H1 (cell line): ENCODE measurements around the gene ACTN4. TPM values are rescaled to one million over a fixed set of nuclear protein-coding genes. Genes with fewer than 3 reads are reported as not detected.

ENCODE experiments used
- CTCF ChIA-PET: fragments of 300-600 bp; sonication (Branson Sonifier 250); formaldehyde crosslinking; loops from one replicate; lab custom pipeline; 2021; ENCODE audit not compliant: partially characterized antibody; lab: Charles Lee
- POLR2A ChIA-PET: fragments of 300-600 bp; sonication (Branson Sonifier 250); formaldehyde crosslinking; loops from one replicate; lab custom pipeline; 2021; ENCODE audit warnings: inconsistent platforms; ENCODE audit not compliant: partially characterized antibody; lab: Charles Lee
- DNase-seq, 2 experiments: peaks; one replicate each; pipeline versions ENCODE4 v3.0.0 to v3.0.0-alpha.2; 2010 to 2022; ENCODE audit warnings: low spot score in 2 of 2, low read depth in 1 of 2, mixed read lengths in 1 of 2
- FAIRE-seq: peaks from 2 replicates; lab custom pipeline; 2011; peaks lifted over from hg19 to GRCh38; lab: Jason Lieb, UNC
- H2AFZ ChIP-seq: 2 replicates; pipeline ENCODE4 v1.8.1; 2012; ENCODE audit warnings: low read length, inconsistent platforms
- H2AK5ac ChIP-seq: 2 replicates; pipeline ENCODE4 v1.6.1; 2013; ENCODE audit warnings: low read depth, low read length
- H2BK120ac ChIP-seq: replicated peaks from 2 replicates; pipeline ENCODE3; 2013; ENCODE audit warnings: low read depth, low read length, inconsistent platforms
- H2BK12ac ChIP-seq: 2 replicates; pipeline ENCODE4 v1.6.1; 2013; ENCODE audit warnings: low read depth, low read length
- H2BK15ac ChIP-seq: 2 replicates; pipeline ENCODE4 v1.6.1; 2013; ENCODE audit warnings: low read length
- H2BK20ac ChIP-seq: 2 replicates; pipeline ENCODE4 v1.6.1; 2013; ENCODE audit warnings: low read length
- H2BK5ac ChIP-seq: 2 replicates; pipeline ENCODE4 v1.6.1; 2013; ENCODE audit warnings: low read depth, low read length
- H3K14ac ChIP-seq: 2 replicates; pipeline ENCODE4 v1.6.1; 2013; ENCODE audit warnings: inconsistent platforms; ENCODE audit not compliant: insufficient read length
- H3K18ac ChIP-seq: 2 replicates; pipeline ENCODE4 v1.6.1; 2013; ENCODE audit warnings: low read length; ENCODE audit errors: extremely low read depth
- H3K23ac ChIP-seq: 2 replicates; pipeline ENCODE4 v1.6.1; 2013; ENCODE audit warnings: inconsistent platforms; ENCODE audit not compliant: insufficient read length
- H3K23me2 ChIP-seq: 2 replicates; pipeline ENCODE4 v1.6.1; 2013; ENCODE audit warnings: low read depth, low read length
- H3K27ac ChIP-seq: 2 replicates; pipeline ENCODE4 v1.6.1; 2011; ENCODE audit warnings: low read depth, low read length, inconsistent platforms
- H3K27me3 ChIP-seq, 4 experiments: replicated peaks in 1 of 4; 1 replicate in 1 of 4; 2 replicates in 3 of 4; pipeline versions ENCODE4 v1.6.1 to v1.8.1; 2011 to 2013; ENCODE audit warnings: low read length in 3 of 4, mild to moderate bottlenecking in 3 of 4, inconsistent platforms in 2 of 4, mixed read lengths in 2 of 4, moderate library complexity in 1 of 4; ENCODE audit not compliant: control insufficient read depth in 3 of 4, insufficient read depth in 3 of 4; ENCODE audit errors: extremely low read depth in 1 of 4
- H3K36me3 ChIP-seq, 4 experiments: 2 replicates each; pipeline versions ENCODE4 v1.6.1 to v1.8.1; 2011 to 2013; ENCODE audit warnings: mild to moderate bottlenecking in 4 of 4, low read length in 3 of 4, moderate library complexity in 2 of 4, control low read depth in 1 of 4, inconsistent platforms in 1 of 4; ENCODE audit not compliant: insufficient read depth in 4 of 4, control insufficient read depth in 2 of 4
- H3K4ac ChIP-seq: replicated peaks from 2 replicates; pipeline ENCODE3; 2013; ENCODE audit warnings: low read length, low read depth, mixed read lengths, inconsistent platforms; ENCODE audit not compliant: insufficient read length
- H3K4me1 ChIP-seq, 4 experiments: replicated peaks in 1 of 4; 1 replicate in 1 of 4; 2 replicates in 3 of 4; pipeline versions ENCODE4 v1.6.1 to v1.8.1; 2011 to 2013; ENCODE audit warnings: low read length in 3 of 4, inconsistent platforms in 2 of 4, mixed read lengths in 1 of 4; ENCODE audit not compliant: insufficient read depth in 4 of 4, control insufficient read depth in 3 of 4
- H3K4me2 ChIP-seq, 2 experiments: 2 replicates each; pipeline versions ENCODE4 v1.6.1 to v1.8.1; 2011 to 2013; ENCODE audit warnings: low read depth in 2 of 2, low read length in 2 of 2, control low read depth in 1 of 2, inconsistent platforms in 1 of 2, mild to moderate bottlenecking in 1 of 2; ENCODE audit not compliant: insufficient read depth in 1 of 2
- H3K4me3 ChIP-seq, 4 experiments: fragments of 200-600, 300-600 bp in 1 of 4; sonication (generic), shearing (Covaris generic), sonication (Bioruptor Twin) in 1 of 4; 2 replicates each; pipeline versions ENCODE4 v1.5.1 to v1.8.1; 2011 to 2016; ENCODE audit warnings: low read length in 4 of 4, low read depth in 3 of 4, control low read depth in 2 of 4, inconsistent platforms in 2 of 4, mild to moderate bottlenecking in 2 of 4, mixed read lengths in 1 of 4, moderate library complexity in 1 of 4; ENCODE audit not compliant: insufficient read depth in 2 of 4; ENCODE audit errors: extremely low read depth in 1 of 4
- H3K56ac ChIP-seq: replicated peaks from 2 replicates; pipeline ENCODE3; 2013; ENCODE audit warnings: low read depth, mild to moderate bottlenecking, mixed read lengths, low read length, inconsistent platforms; ENCODE audit not compliant: insufficient read length
- H3K79me1 ChIP-seq: 2 replicates; pipeline ENCODE4 v1.6.1; 2013; ENCODE audit warnings: low read depth, low read length, control low read depth
- H3K79me2 ChIP-seq, 2 experiments: 2 replicates each; pipeline versions ENCODE4 v1.6.1 to v1.8.1; 2012 to 2013; ENCODE audit warnings: low read length in 2 of 2, mild to moderate bottlenecking in 2 of 2, inconsistent platforms in 1 of 2; ENCODE audit not compliant: insufficient read depth in 2 of 2, control insufficient read depth in 1 of 2
- H3K9ac ChIP-seq, 4 experiments: replicated peaks in 1 of 4; 1 replicate in 1 of 4; 2 replicates in 3 of 4; pipeline versions ENCODE4 v1.6.1 to v1.8.1; 2011 to 2013; ENCODE audit warnings: low read depth in 3 of 4, low read length in 3 of 4, control low read depth in 2 of 4, mild to moderate bottlenecking in 2 of 4, moderate library complexity in 2 of 4, inconsistent platforms in 1 of 4; ENCODE audit errors: extremely low read depth in 1 of 4
- H3K9me3 ChIP-seq, 2 experiments: 2 replicates each; pipeline versions ENCODE4 v1.6.1 to v1.8.1; 2012 to 2013; ENCODE audit warnings: mild to moderate bottlenecking in 2 of 2, moderate library complexity in 2 of 2, control low read depth in 1 of 2, inconsistent platforms in 1 of 2, low read depth in 1 of 2, low read length in 1 of 2, mixed read lengths in 1 of 2; ENCODE audit not compliant: insufficient read depth in 2 of 2
- H4K20me1 ChIP-seq, 2 experiments: replicated peaks in 1 of 2; 2 replicates each; pipeline versions ENCODE3 to v1.8.1; 2011 to 2013; ENCODE audit warnings: inconsistent platforms in 2 of 2, low read length in 2 of 2, mild to moderate bottlenecking in 1 of 2; ENCODE audit not compliant: insufficient read depth in 2 of 2, control insufficient read depth in 1 of 2
- H4K5ac ChIP-seq: 2 replicates; pipeline ENCODE4 v1.6.1; 2013; ENCODE audit warnings: low read length, low read depth, mixed read lengths, inconsistent platforms; ENCODE audit not compliant: insufficient read length
- H4K8ac ChIP-seq: 2 replicates; pipeline ENCODE4 v1.8.0; 2013; ENCODE audit warnings: mild to moderate bottlenecking, moderate library complexity, low read length, inconsistent platforms; ENCODE audit not compliant: insufficient read depth; ENCODE audit errors: extremely low read depth
- H4K91ac ChIP-seq: replicated peaks from 2 replicates; pipeline ENCODE3; 2013; ENCODE audit warnings: low read length, mixed read lengths, inconsistent platforms; ENCODE audit not compliant: insufficient read length
- CBX8 ChIP-seq: fragments of 300-800, 300-1000 bp; sonication (generic); IDR thresholded peaks from 2 replicates; pipeline ENCODE4 v1.7.1; 2016; ENCODE audit warnings: low read depth, low read length, borderline replicate concordance
- HDAC6 ChIP-seq: IDR thresholded peaks from one replicate; pipeline ENCODE4 v1.7.1; 2012; ENCODE audit warnings: low read depth, mild to moderate bottlenecking, inconsistent platforms, low read length, moderate library complexity
- WGBS, 2 experiments: shearing (Covaris generic) in 1 of 2; methylation state at CpG; one replicate each; pipeline versions ENCODE4 v1.1.6 to v1.1.7; 2013 to 2015; ENCODE audit warnings: low lambda C conversion rate in 2 of 2, mixed read lengths in 2 of 2, inconsistent platforms in 1 of 2, low coverage in 1 of 2, missing lambda C conversion rate in 1 of 2; ENCODE audit not compliant: insufficient replicate concordance in 2 of 2, insufficient coverage in 1 of 2, insufficient read length in 1 of 2; ENCODE audit errors: extremely low coverage in 1 of 2, missing lambda C conversion rate in 1 of 2; 5-methylcytosine and 5-hydroxymethylcytosine counted together
- polyA plus RNA-seq, 7 experiments: library from polyadenylated mRNA; depleted of rRNA in 3 of 7; stranded (reverse) in 5 of 7; unstranded in 2 of 7; fragments of >200 nt in 5 of 7; fragments of 200-250 nt in 2 of 7; gene quantifications; 1 replicate in 5 of 7; 2 replicates in 1 of 7; 4 replicates in 1 of 7; pipeline versions ENCODE4 v1.2.1 to v1.2.3, GENCODE V29; 2011 to 2013; ENCODE audit warnings: missing spikeins in 2 of 7, mixed read lengths in 2 of 7
- total RNA-seq: library from RNA; stranded (reverse); fragmentation: NEBNext Ultra II Directional; extraction: Animal tissue kit (Norgen Biotek cat#: 25700); gene quantifications from 2 replicates; pipeline ENCODE4 v1.2.1, GENCODE V29; 2021

ACTN4 gene
- total and polyA plus RNA-seq, 2 of the 8 experiments (the other 6 are each of a cell fraction or from before 2014, with no cell fraction given) = 211 to 520 TPM

GRCh38 chr19:38719761-38720558 is 72.5 kb downstream of the ACTN4 start:
- POLR2A ChIA-PET = interaction anchor here (0.5 to 1.9 kb wide), 13 partner anchors 8 to 163 kb away, joined by 3 to 8 read pairs (median 4); partner anchors contain the start of genes ACTN4 and HNRNPL
- Histone ChIP-seq H3K79me2 (no peaks in the 10 kb centered on the region), H2AK5ac (no peak overlapping the region), H2BK5ac (peak overlapping the region; percentile 66; the same call in 1 of the 2 replicates), H4K5ac (no peak overlapping the region), H3K27me3 (no peaks in the 10 kb centered on the region), H2BK20ac (no peak overlapping the region), H3K4ac (no peak overlapping the region), H3K56ac (no peak overlapping the region), H3K79me1 (peaks cover 4% of the 10 kb centered on the region; the same call in 1 of the 2 replicates), H3K4me1 (no peaks in the 10 kb centered on the region), H3K27ac (no peak overlapping the region), H3K23me2 (no peaks in the 10 kb centered on the region; the same call in 1 of the 2 replicates), H3K14ac (no peak overlapping the region), H2BK12ac (no peak overlapping the region), H3K36me3 (peaks cover 24 to 71% (median 56%) of the 10 kb centered on the region in 4 experiments; a peak in 7 of 8 replicates), H2AFZ (no peak overlapping the region), H4K20me1 (peaks cover 5 to 19% of the 10 kb centered on the region in 2 experiments), H3K4me2 (no peak overlapping the region), H3K4me3 (no peak overlapping the region), H2BK120ac (no peak overlapping the region), H3K9me3 (no peaks in the 10 kb centered on the region), H3K9ac (no peak overlapping the region), H4K91ac (no peak overlapping the region), H3K18ac (no peak overlapping the region), H2BK15ac (no peak overlapping the region), H4K8ac (peak overlapping the region; percentile 51; the same call in 1 of the 2 replicates), H3K23ac (no peak overlapping the region)
- no peak for FAIRE-seq
- TF ChIP-seq CBX8 = no peak
- no peak for TF ChIP-seq HDAC6
- DNase-seq = no peak
- CTCF ChIA-PET = interaction anchor here (0.6 to 2.4 kb wide), 16 partner anchors 9 to 204 kb away, joined by 3 to 8 read pairs (median 4); partner anchors contain the start of gene CAPN12
- 90% methylated on average over 24 of the region's 24 CpGs; no CpG with 5 or more reads in 1 of the 2 experiments for WGBS, 2 experiments
